ENCODE results near the gene RASSF10. TPM values are rescaled to one million over a fixed set of nuclear protein-coding genes. Genes with fewer than 3 reads are reported as not detected.

The RASSF10 gene
- total RNA-seq, 1 experiment from 2014 or later = 2.4 TPM

GRCh38 chr11:12995188-12995587 lies 13.9 kb upstream of the RASSF10 start:
- Histone ChIP-seq H3K4me2 (ENCODE audit: insufficient read depth, insufficient read length, low read length) (no peak overlapping the region), H3K18ac (ENCODE audit: insufficient read length, low read depth, low read length) (no peak overlapping the region), H2BK5ac (ENCODE audit: insufficient read length, low read length) (no peak overlapping the region), H3K4ac (ENCODE audit: low read depth, low read length) (no peak overlapping the region), H3T11ph (ENCODE audit: low read length) (no peak overlapping the region), H4K20me1 (ENCODE audit: control insufficient read depth, insufficient read depth, insufficient read length) (no peaks in the 10 kb centered on the region), H3K4me1 (ENCODE audit: insufficient read depth, low read length) (no peaks in the 10 kb centered on the region), H2AFZ (ENCODE audit: low read length) (no peak overlapping the region), H2BK12ac (ENCODE audit: insufficient read length, low read depth, low read length) (no peak overlapping the region), H3K23ac (ENCODE audit: insufficient read length, low read depth, low read length) (no peak overlapping the region), H2BK20ac (ENCODE audit: low read depth, low read length, poor library complexity, severe bottlenecking) (no peak overlapping the region), H3K79me1 (ENCODE audit: insufficient read depth, low read depth, low read length, poor library complexity, severe bottlenecking) (no peaks in the 10 kb centered on the region), H3K9ac (ENCODE audit: extremely low read depth, insufficient read length, low read length) (no peak overlapping the region), H3K79me2 (ENCODE audit: insufficient read depth, low read length) (no peaks in the 10 kb centered on the region), H2BK120ac (ENCODE audit: low read depth, low read length, poor library complexity, severe bottlenecking) (no peak overlapping the region), H3K56ac (ENCODE audit: insufficient read length, low read depth, low read length) (no peak overlapping the region), H4K91ac (ENCODE audit: insufficient read length, low read depth, low read length) (no peak overlapping the region), H3K27me3 (ENCODE audit: insufficient read depth, low read length) (no peaks in the 10 kb centered on the region), H3K9me3 (ENCODE audit: control insufficient read depth, low read depth, low read length) (no peaks in the 10 kb centered on the region), H2BK15ac (ENCODE audit: low read depth, low read length) (no peak overlapping the region), H3K23me2 (ENCODE audit: insufficient read length, low read depth, low read length, poor library complexity, severe bottlenecking) (no peaks in the 10 kb centered on the region), H4K5ac (ENCODE audit: insufficient read length, low read depth, low read length) (no peak overlapping the region), H2AK5ac (ENCODE audit: insufficient read length, low read length) (no peak overlapping the region), H3K14ac (ENCODE audit: insufficient read depth, low read length) (no peak overlapping the region), H4K8ac (replicated peaks; ENCODE audit: insufficient read length, low read depth, low read length) (no peak overlapping the region), H3K27ac (ENCODE audit: insufficient read length, low read depth, low read length) (no peak overlapping the region)
- peaks cover 4 to 10% of the 10 kb centered on the region in 2 experiments; a peak in 4 of 5 replicates for H3K9me3 Mint-ChIP-seq
- H3K4me3 Mint-ChIP-seq = no peak overlapping the region
- H3K27me3 Mint-ChIP-seq (ENCODE audit: low read depth) = peaks cover 2% of the 10 kb centered on the region; the same call in 1 of the 2 replicates
- DNase-seq = no peak
- H3K36me3 Mint-ChIP-seq (ENCODE audit: insufficient read depth in 1 of 3, low read depth in 3 of 3) = 0 out of 7 replicates have a peak, but pooled peaks cover 0 to 6% (median 0%) of the 10 kb centered on the region in 3 experiments
- TF ChIP-seq CTCF (conservative IDR thresholded peaks at IDR 0.05) = no peak
- H3K27ac Mint-ChIP-seq = no peak overlapping the region
- H3K4me1 Mint-ChIP-seq = peaks cover 2% of the 10 kb centered on the region in 2 experiments

Measured in H9 (cell line).